Thyroid gland (tissue), 4 donors: ENCODE results near the gene PLAGL2. TPM values are rescaled to one million over a fixed set of nuclear protein-coding genes. Genes with fewer than 3 reads are reported as not detected.
A peak's percentile ranks its signal among the peaks of the same experiment; 100 is the strongest.

ENCODE experiments used
- DNase-seq, 2 donors: peaks; one replicate each; pipeline ENCODE4 v3.0.0-alpha.2; 2019
- H3K27ac ChIP-seq, 3 donors: fragments of 200-600 bp; sonication (generic); 1 replicate in 2 of 3; 2 replicates in 1 of 3; pipeline ENCODE4 v1.5.1; 2016 to 2019; ENCODE audit warnings: mild to moderate bottlenecking in 1 of 3, moderate library complexity in 1 of 3
- H3K27me3 ChIP-seq: fragments of 200-600 bp; sonication (generic); one replicate; pipeline ENCODE4 v1.5.1; 2019
- H3K36me3 ChIP-seq, 2 donors: fragments of 200-600 bp; sonication (generic); one replicate each; pipeline ENCODE4 v1.5.1; 2016 to 2019
- H3K4me1 ChIP-seq, 2 donors: fragments of 200-600 bp; sonication (generic); one replicate each; pipeline ENCODE4 v1.5.1; 2017 to 2019
- H3K4me3 ChIP-seq, 3 donors: fragments of 200-600 bp; sonication (generic); replicated peaks in 1 of 3; 1 replicate in 2 of 3; 2 replicates in 1 of 3; pipeline ENCODE4 v1.5.1; 2016; ENCODE audit warnings: mild to moderate bottlenecking in 1 of 3
- H3K9me3 ChIP-seq: fragments of 200-600 bp; sonication (generic); one replicate; pipeline ENCODE4 v1.5.1; 2017
- POLR2A ChIP-seq, 2 donors: fragments of 450-650 bp; IDR thresholded peaks; one replicate each; pipeline ENCODE4 v1.6.1; 2017; ENCODE audit warnings: antibody characterized with exemption in 2 of 2, mild to moderate bottlenecking in 2 of 2, moderate library complexity in 1 of 2
- WGBS, 2 donors: methylation state at CpG; one replicate each; pipeline ENCODE4 v1.1.5; 2017; 5-methylcytosine and 5-hydroxymethylcytosine counted together
- intact Hi-C: fragments of 100-400 bp; cut with DNase I; formaldehyde crosslinking; loops from one replicate; pipeline ENCODE4 v1.15.1; 2023
- total RNA-seq, 4 donors: library from RNA; depleted of rRNA; stranded (reverse); fragments of >200 nt; gene quantifications; one replicate each; pipeline ENCODE4 v1.2.3, GENCODE V29; 2016
- TF ChIP-seq, protein P1 (sequence below), 6 experiments: fragments of 200-600 bp in 3 of 6; fragments of 450-650 bp in 3 of 6; sonication (generic) in 3 of 6; IDR thresholded peaks; one replicate each; pipeline ENCODE4 v1.5.1; 2016 to 2019; ENCODE audit warnings: antibody characterized with exemption in 6 of 6, mild to moderate bottlenecking in 2 of 6, inconsistent platforms in 1 of 6, moderate library complexity in 1 of 6

The PLAGL2 gene
- total RNA-seq, 4 donors from 2014 or later: 6.5 to 11.7 (median 7.3) TPM

DNA sequence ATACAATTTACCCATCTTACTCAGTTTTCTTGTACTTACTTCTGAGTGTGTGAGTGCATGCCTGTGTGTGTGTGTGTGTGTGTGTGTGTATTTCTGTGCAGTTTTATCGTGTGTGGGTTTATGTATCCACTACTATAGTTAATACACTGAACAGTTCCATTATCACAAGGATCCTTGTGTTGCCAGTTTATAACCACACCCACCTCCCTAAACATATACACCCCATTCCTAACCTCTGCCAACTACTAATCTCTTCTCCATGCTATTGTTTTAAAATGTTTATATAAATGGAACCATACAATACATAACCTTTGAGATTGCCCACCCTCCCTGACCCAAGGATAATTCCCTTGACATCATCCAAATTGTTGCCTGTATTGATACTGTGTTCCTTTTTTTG, 18.8 kb upstream of the PLAGL2 start:
- no peaks in the 10 kb centered on the region for H3K9me3 ChIP-seq
- intact Hi-C loops: no loop called here
- 77 to 89% methylated on average over 1 of the region's 1 CpG for WGBS, 2 donors
- no peaks in the 10 kb centered on the region for H3K4me1 ChIP-seq
- H3K27ac ChIP-seq: no peak overlapping the region
- no peak for TF ChIP-seq POLR2A (IDR thresholded peaks at IDR 0.05)
- TF ChIP-seq, protein P1, sequence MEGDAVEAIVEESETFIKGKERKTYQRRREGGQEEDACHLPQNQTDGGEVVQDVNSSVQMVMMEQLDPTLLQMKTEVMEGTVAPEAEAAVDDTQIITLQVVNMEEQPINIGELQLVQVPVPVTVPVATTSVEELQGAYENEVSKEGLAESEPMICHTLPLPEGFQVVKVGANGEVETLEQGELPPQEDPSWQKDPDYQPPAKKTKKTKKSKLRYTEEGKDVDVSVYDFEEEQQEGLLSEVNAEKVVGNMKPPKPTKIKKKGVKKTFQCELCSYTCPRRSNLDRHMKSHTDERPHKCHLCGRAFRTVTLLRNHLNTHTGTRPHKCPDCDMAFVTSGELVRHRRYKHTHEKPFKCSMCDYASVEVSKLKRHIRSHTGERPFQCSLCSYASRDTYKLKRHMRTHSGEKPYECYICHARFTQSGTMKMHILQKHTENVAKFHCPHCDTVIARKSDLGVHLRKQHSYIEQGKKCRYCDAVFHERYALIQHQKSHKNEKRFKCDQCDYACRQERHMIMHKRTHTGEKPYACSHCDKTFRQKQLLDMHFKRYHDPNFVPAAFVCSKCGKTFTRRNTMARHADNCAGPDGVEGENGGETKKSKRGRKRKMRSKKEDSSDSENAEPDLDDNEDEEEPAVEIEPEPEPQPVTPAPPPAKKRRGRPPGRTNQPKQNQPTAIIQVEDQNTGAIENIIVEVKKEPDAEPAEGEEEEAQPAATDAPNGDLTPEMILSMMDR (IDR thresholded peaks at IDR 0.05): no peak
- DNase-seq: no peak
- H3K36me3 ChIP-seq: peaks cover 18 to 30% of the 10 kb centered on the region in 2 donors
- H3K27me3 ChIP-seq: no peaks in the 10 kb centered on the region
- H3K4me3 ChIP-seq: no peak overlapping the region

DNA sequence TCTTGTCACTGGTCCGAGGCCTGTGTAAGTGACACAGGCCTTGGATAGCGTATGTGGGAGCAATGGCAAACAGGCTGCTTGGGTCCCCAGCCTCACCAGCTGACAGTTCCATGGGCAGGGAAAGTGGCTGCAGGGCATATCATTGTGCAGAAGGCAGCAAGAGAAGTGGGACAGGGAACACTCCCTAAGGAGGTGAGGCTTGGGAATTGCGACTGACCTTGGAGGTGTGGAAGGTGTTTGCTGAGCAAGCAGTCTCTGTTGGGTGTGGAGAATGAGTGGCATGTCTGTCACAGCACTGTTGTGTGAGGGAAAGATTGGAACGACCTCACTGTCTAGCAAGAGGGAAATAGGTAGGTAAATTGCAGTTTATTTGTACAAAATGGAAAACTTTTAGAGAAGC, 16.9 kb upstream of the PLAGL2 start:
- TF ChIP-seq POLR2A (IDR thresholded peaks at IDR 0.05): no peak
- TF ChIP-seq, protein P1 (IDR thresholded peaks at IDR 0.05): no peak
- H3K36me3 ChIP-seq: peaks cover 18 to 25% of the 10 kb centered on the region in 2 donors
- intact Hi-C loops: no loop called here
- no peaks in the 10 kb centered on the region for H3K4me1 ChIP-seq
- H3K4me3 ChIP-seq: no peak overlapping the region
- no peak for DNase-seq
- no peaks in the 10 kb centered on the region for H3K27me3 ChIP-seq
- no peaks in the 10 kb centered on the region for H3K9me3 ChIP-seq
- WGBS, 2 donors: 87 to 90% methylated on average over 4 of the region's 4 CpGs
- no peak overlapping the region for H3K27ac ChIP-seq

DNA sequence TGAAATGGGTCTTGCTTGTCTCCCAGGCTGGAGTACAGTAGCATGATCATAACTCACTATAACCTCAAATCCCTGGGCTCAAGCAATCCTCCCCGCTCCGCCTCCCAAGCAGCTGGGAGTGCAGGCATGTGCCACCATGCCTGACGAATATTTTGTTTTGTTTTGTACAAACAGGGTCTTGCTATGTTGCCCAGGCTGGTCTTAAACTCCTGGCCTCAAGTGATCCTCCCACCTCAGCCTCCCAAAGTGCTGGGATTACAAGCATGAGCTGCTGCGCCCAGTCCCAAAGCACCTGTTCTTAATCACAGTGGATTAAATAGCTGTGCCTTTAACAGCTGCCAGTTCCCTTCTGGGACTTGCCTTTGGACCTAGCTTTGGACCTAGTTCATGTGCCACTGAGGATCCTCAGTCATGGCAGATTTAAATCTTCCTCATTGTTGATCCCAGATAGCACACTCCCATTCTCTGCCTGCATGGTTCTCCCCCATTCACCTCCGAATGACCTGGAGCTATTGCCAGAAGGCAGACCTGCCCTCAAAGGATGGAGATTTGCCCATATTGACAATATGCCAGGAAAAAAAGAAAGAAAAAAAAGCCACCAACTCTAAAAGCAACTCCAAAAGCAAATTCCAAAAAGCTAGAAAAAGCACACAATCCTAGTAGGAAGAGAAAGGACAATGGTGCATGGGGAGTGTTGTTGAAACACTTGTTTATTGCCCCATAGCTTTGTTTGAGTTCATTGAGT, 10.8 kb upstream of the PLAGL2 start:
- WGBS, 2 donors: 82 to 88% methylated on average over 5 of the region's 5 CpGs
- intact Hi-C loops: no loop called here
- H3K36me3 ChIP-seq: peaks cover 9 to 27% of the 10 kb centered on the region in 2 donors

DNA sequence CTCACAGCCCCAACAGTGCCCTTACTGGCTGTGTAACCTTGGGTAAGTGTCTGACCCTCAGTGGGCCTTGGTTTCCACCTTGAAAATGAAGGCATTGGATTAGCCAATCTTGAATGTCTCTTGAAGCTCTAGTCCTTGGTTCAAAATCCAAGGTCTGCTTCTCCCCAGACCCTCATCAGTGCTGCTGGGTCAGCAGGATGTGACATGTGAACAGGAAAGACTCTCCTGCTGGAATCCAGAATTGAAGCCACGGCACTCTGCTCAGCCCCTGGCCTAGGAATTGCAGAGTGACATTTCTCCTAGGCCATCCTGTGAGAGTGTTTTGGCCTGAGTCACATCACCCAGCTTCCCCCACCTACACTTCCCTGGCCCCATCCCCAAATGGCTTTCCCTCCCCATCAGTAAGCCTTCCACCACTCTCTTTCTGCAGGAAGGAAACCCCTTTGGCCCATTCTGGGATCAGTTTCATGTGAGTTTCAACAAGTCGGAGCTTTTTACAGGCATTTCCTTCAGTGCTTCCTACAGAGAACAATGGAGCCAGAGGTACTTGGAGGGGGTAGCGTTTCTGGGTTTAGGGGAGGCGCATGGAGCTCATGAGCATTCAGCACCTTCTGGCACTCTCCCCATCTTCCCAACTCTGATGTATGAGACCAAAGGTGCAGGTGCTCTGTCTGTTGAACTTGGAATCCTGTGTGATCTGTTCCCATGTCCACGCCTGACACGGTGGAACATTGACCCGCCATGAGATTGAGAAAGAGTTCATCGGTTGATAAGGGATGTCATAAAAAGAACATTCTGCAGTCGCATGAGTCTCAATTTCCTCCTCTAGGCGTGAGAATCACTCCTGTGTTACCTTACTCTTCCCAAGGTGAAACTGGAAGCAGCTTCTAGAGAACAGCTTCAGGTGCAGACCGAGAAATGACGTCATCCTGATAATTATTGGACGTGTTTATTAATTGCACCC, 8.9 kb upstream of the PLAGL2 start:
- Histone ChIP-seq H3K27me3 (no peaks in the 10 kb centered on the region), H3K4me3 (no peak overlapping the region), H3K27ac (no peak overlapping the region), H3K9me3 (no peaks in the 10 kb centered on the region), H3K4me1 (peaks cover 0 to 9% of the 10 kb centered on the region in 2 donors), H3K36me3 (peaks cover 0 to 18% of the 10 kb centered on the region in 2 donors)
- DNase-seq: no peak
- no peak for TF ChIP-seq POLR2A (IDR thresholded peaks at IDR 0.05)
- TF ChIP-seq, protein P1 (IDR thresholded peaks at IDR 0.05): no peak
- WGBS, 2 donors: 90 to 94% methylated on average over 13 of the region's 13 CpGs
- intact Hi-C loops: no loop called here

More for the DNA sequence above, 10.8 kb upstream of the PLAGL2 start:
- Histone ChIP-seq H3K27ac (peak overlapping the region in 1 of 3 donors; percentile 2), H3K27me3 (no peaks in the 10 kb centered on the region), H3K4me3 (no peak overlapping the region), H3K4me1 (peaks cover 0 to 9% of the 10 kb centered on the region in 2 donors), H3K9me3 (no peaks in the 10 kb centered on the region)
- no peak for TF ChIP-seq POLR2A (IDR thresholded peaks at IDR 0.05)
- TF ChIP-seq, protein P1 (IDR thresholded peaks at IDR 0.05): no peak
- DNase-seq: no peak
